ENCODE data around the gene RP9. TPM values are rescaled to one million over a fixed set of nuclear protein-coding genes. Genes with fewer than 3 reads are reported as not detected.

RP9 gene
- total and polyA plus RNA-seq, 11 donors = 12.4 to 31.7 (median 18.0) TPM

- no peak for ATAC-seq
- no peak for TF ChIP-seq POLR2A (IDR thresholded peaks at IDR 0.05)
- TF ChIP-seq, protein P1, sequence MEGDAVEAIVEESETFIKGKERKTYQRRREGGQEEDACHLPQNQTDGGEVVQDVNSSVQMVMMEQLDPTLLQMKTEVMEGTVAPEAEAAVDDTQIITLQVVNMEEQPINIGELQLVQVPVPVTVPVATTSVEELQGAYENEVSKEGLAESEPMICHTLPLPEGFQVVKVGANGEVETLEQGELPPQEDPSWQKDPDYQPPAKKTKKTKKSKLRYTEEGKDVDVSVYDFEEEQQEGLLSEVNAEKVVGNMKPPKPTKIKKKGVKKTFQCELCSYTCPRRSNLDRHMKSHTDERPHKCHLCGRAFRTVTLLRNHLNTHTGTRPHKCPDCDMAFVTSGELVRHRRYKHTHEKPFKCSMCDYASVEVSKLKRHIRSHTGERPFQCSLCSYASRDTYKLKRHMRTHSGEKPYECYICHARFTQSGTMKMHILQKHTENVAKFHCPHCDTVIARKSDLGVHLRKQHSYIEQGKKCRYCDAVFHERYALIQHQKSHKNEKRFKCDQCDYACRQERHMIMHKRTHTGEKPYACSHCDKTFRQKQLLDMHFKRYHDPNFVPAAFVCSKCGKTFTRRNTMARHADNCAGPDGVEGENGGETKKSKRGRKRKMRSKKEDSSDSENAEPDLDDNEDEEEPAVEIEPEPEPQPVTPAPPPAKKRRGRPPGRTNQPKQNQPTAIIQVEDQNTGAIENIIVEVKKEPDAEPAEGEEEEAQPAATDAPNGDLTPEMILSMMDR (IDR thresholded peaks at IDR 0.05) = peak in 1 of 12 donors; percentile 21
- Histone ChIP-seq H3K9me3 (no peaks in the 10 kb centered on the region), H3K36me3 (peaks cover 0 to 41% (median 31%) of the 10 kb centered on the region in 9 donors), H3K4me1 (peaks cover 0 to 16% (median 0%) of the 10 kb centered on the region in 12 donors), H3K27me3 (no peaks in the 10 kb centered on the region), H3K4me3 (no peak overlapping the region), H3K27ac (no peak overlapping the region)
- 79 to 88% (median 81%) methylated on average over 5 of the region's 5 CpGs for WGBS, 4 donors
- DNase-seq = no peak
- intact Hi-C loops (cut with DNase I) = no loop called here
Measured at GRCh38 chr7:33091641-33092191, 17.5 kb downstream of the RP9 start.

- Histone ChIP-seq H3K9me3 (peaks cover 0 to 2% (median 0%) of the 10 kb centered on the region in 12 donors), H3K27ac (peak overlapping the region in 1 of 12 donors; percentile 4), H3K36me3 (peaks cover 0 to 35% (median 25%) of the 10 kb centered on the region in 9 donors), H3K27me3 (no peaks in the 10 kb centered on the region), H3K4me3 (no peak overlapping the region), H3K4me1 (peaks cover 0 to 16% (median 0%) of the 10 kb centered on the region in 12 donors)
- intact Hi-C loops (cut with DNase I) = no loop called here
- ATAC-seq = no peak
- 83 to 89% (median 86%) methylated on average over 4 of the region's 4 CpGs for WGBS, 4 donors
- no peak for DNase-seq
- TF ChIP-seq POLR2A (IDR thresholded peaks at IDR 0.05) = no peak
- TF ChIP-seq, protein P1 (IDR thresholded peaks at IDR 0.05) = no peak
Measured at GRCh38 chr7:33091111-33091531, 18.1 kb downstream of the RP9 start.

DNA sequence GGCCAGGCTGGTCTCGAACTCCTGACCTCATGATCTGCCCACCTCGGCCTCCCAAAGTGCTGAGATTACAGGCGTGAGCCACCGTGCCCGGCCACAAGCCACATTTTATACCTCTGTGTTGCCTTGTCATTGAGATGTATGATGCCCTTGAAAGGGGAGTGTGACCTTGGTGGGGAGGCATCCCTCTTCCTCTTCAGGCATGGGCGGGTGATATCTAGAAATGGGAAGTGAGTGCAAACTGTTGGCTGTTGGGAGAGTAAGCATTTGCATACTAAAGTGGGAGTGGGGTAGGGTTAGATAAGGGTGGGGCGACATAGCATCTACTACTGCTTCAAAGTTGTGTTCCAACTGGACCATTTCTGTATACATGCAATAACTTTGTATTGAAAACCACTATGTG is 20.1 kb downstream of the RP9 start:
- no peak for DNase-seq
- Histone ChIP-seq H3K27ac (no peak overlapping the region), H3K36me3 (peaks cover 0 to 15% (median 6%) of the 10 kb centered on the region in 9 donors), H3K4me3 (no peak overlapping the region), H3K4me1 (peaks cover 0 to 16% (median 0%) of the 10 kb centered on the region in 12 donors), H3K9me3 (peaks cover 0 to 7% (median 0%) of the 10 kb centered on the region in 12 donors), H3K27me3 (no peaks in the 10 kb centered on the region)
- intact Hi-C loops (cut with DNase I) = no loop called here
- peak in 1 of 4 donors; percentile 12 for ATAC-seq
- no peak for TF ChIP-seq POLR2A (IDR thresholded peaks at IDR 0.05)
- TF ChIP-seq, protein P1 (IDR thresholded peaks at IDR 0.05) = no peak
- 84 to 96% (median 92%) methylated on average over 7 of the region's 7 CpGs for WGBS, 4 donors

- Histone ChIP-seq H3K4me1 (peaks cover 0 to 12% (median 0%) of the 10 kb centered on the region in 12 donors), H3K27me3 (no peaks in the 10 kb centered on the region), H3K9me3 (peaks cover 0 to 7% (median 0%) of the 10 kb centered on the region in 12 donors), H3K27ac (peak overlapping the region in 5 of 12 donors; percentile 6 to 52 (median 33)), H3K36me3 (peaks cover 0 to 2% (median 0%) of the 10 kb centered on the region in 9 donors), H3K4me3 (no peak overlapping the region)
- DNase-seq (no peak), ATAC-seq (peak; percentile 42 to 84 (median 70))
- TF ChIP-seq, protein P1 (IDR thresholded peaks at IDR 0.05) = no peak
- intact Hi-C loops (cut with DNase I) = no loop called here
- WGBS, 4 donors = 30 to 45% (median 38%) methylated on average over 2 of the region's 2 CpGs
Measured at GRCh38 chr7:33087858-33088257, 21.3 kb downstream of the RP9 start.

Measured in heart left ventricle (tissue), 16 donors.